Cardiac muscle cell (in vitro differentiated cells and primary cell): Measurements from ENCODE around the gene TLL2. TPM values are rescaled to one million over a fixed set of nuclear protein-coding genes. Genes with fewer than 3 reads are reported as not detected.

Source experiments
- DNase-seq, 2 donors: peaks; one replicate each; pipeline versions ENCODE4 v3.0.0 to v3.0.0-alpha.2; 2010 to 2017; ENCODE audit warnings: low read depth in 1 of 2, low spot score in 1 of 2
- H3K27ac ChIP-seq: fragments of 200-600 bp; sonication (generic); 2 replicates; pipeline ENCODE4 v1.5.1; 2016
- H3K27me3 ChIP-seq: fragments of 200-600 bp; sonication (generic); 2 replicates; pipeline ENCODE4 v1.6.0; 2016; ENCODE audit warnings: control low read depth
- H3K36me3 ChIP-seq: fragments of 200-600 bp; sonication (generic); 2 replicates; pipeline ENCODE4 v1.5.1; 2016; ENCODE audit warnings: control low read depth
- H3K4me1 ChIP-seq: fragments of 200-600 bp; sonication (generic); 2 replicates; pipeline ENCODE4 v1.8.1; 2017; ENCODE audit warnings: low read depth, mild to moderate bottlenecking, mixed run types
- H3K4me3 ChIP-seq: fragments of 200-600 bp; sonication (generic); 2 replicates; pipeline ENCODE4 v1.5.1; 2016; ENCODE audit warnings: mild to moderate bottlenecking
- H3K9me3 ChIP-seq: fragments of 200-600 bp; sonication (generic); 2 replicates; pipeline ENCODE4 v1.5.1; 2017; ENCODE audit warnings: low read depth, mild to moderate bottlenecking, control low read depth
- CTCF ChIP-seq: IDR thresholded peaks from 2 replicates; pipeline ENCODE4 v1.5.1; 2012; ENCODE audit warnings: low read depth, mild to moderate bottlenecking, low read length
- polyA plus RNA-seq: library from polyadenylated mRNA; unstranded; fragments of >200 nt; fragmentation: Nextera tagmentation; extraction: Ambion mirVana; gene quantifications from 2 replicates; pipeline ENCODE4 v1.2.1, GENCODE V29; 2016
- total RNA-seq: library from RNA; depleted of rRNA; stranded (reverse); fragments of >200 nt; gene quantifications from 2 replicates; pipeline ENCODE4 v1.2.3, GENCODE V29; 2016

The TLL2 gene
- total and polyA plus RNA-seq, 2 experiments from 2014 or later, result 0.15 to 0.55 TPM

- Histone ChIP-seq H3K9me3 (no peaks in the 10 kb centered on the region), H3K27me3 (no peaks in the 10 kb centered on the region), H3K27ac (no peak overlapping the region), H3K4me1 (no peaks in the 10 kb centered on the region), H3K4me3 (no peak overlapping the region), H3K36me3 (no peaks in the 10 kb centered on the region)
- no peak for DNase-seq
- TF ChIP-seq CTCF, result no peak
Measured at GRCh38 chr10:96473866-96474265, 39.9 kb downstream of the TLL2 start.

- Histone ChIP-seq H3K27me3 (no peaks in the 10 kb centered on the region), H3K4me3 (no peak overlapping the region), H3K36me3 (no peaks in the 10 kb centered on the region), H3K4me1 (no peaks in the 10 kb centered on the region), H3K9me3 (no peaks in the 10 kb centered on the region), H3K27ac (no peak overlapping the region)
- peak; percentile 72 for TF ChIP-seq CTCF
- peak; percentile 53 to 54 for DNase-seq
Measured at GRCh38 chr10:96470116-96470743, 43.5 kb downstream of the TLL2 start.

- Histone ChIP-seq H3K4me3 (no peak overlapping the region), H3K4me1 (no peaks in the 10 kb centered on the region), H3K36me3 (no peaks in the 10 kb centered on the region), H3K27ac (no peak overlapping the region), H3K27me3 (no peaks in the 10 kb centered on the region), H3K9me3 (no peaks in the 10 kb centered on the region)
- no peak for TF ChIP-seq CTCF
- DNase-seq, result no peak
Measured at GRCh38 chr10:96468845-96469244, 44.9 kb downstream of the TLL2 start.

- Histone ChIP-seq H3K4me3 (no peak overlapping the region), H3K36me3 (no peaks in the 10 kb centered on the region), H3K27ac (no peak overlapping the region), H3K27me3 (no peaks in the 10 kb centered on the region), H3K9me3 (no peaks in the 10 kb centered on the region), H3K4me1 (no peaks in the 10 kb centered on the region)
- no peak for TF ChIP-seq CTCF
- DNase-seq, result no peak
Measured at GRCh38 chr10:96465599-96465998, 48.1 kb downstream of the TLL2 start.

- H3K4me3 ChIP-seq, result no peak overlapping the region
- no peaks in the 10 kb centered on the region for H3K9me3 ChIP-seq
- TF ChIP-seq CTCF, result no peak
- H3K4me1 ChIP-seq, result no peaks in the 10 kb centered on the region
- no peak for DNase-seq
- no peak overlapping the region for H3K27ac ChIP-seq
- no peaks in the 10 kb centered on the region for H3K36me3 ChIP-seq
- H3K27me3 ChIP-seq, result no peaks in the 10 kb centered on the region
Measured at GRCh38 chr10:96463562-96463961, 50.2 kb downstream of the TLL2 start.
